HG02588 (cell line): ENCODE results near the gene FN3K.
"Not testable (repeated sequence)": the region's sequence is repeated elsewhere in the genome, so short reads cannot be mapped to it uniquely, and the experiment has no call there.

Experiments
- ATAC-seq: cut with Tn5 transposase; IDR thresholded peaks from one replicate; pipeline ENCODE4 v1.9.1; 2021; ENCODE audit warnings: mild to moderate bottlenecking, moderate library complexity; ENCODE audit not compliant: unreplicated experiment

The FN3K gene

GRCh38 chr17:82769041-82769440 is 33.6 kb downstream of the FN3K start:
- ATAC-seq = no peak

DNA sequence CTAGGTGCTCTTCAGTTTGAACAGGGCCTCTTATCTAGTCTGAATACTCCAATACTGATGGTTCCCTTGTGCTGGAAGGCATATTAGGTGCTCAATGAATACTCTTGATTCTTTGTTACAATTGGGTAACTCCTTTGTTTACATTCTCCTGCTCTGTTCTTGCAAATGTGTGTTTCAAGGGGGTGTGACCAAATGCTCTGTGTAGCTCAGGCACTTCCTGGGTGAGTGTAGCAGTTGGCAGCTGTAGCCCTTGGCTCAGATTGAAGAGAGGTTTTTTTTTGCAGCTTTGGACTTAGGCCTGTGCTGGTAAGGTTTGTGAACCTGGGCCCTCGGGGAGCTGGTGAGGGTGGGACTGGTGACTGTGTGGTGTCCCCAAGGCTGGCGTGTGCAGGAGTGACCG is 36.6 kb downstream of the FN3K start:
- no peak for ATAC-seq

DNA sequence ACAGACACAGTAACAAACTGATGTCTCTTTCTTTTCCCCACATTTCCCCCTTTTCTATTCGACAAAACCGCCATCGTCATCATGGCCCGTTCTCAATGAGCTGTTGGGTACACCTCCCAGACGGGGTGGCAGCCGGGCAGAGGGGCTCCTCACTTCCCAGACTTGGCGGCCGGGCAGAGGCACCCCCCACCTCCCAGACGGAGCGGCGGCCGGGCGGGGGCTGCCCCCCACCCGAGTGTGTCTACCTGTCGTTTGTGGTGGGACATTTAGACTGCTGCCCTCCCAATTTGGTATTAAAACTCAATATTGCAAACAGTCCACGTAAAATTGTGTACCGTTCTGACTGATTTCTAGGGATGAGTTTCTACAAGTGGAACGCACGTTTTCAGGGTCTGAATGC is 39.0 kb downstream of the FN3K start:
- ATAC-seq = not testable (repeated sequence)

GRCh38 chr17:82775001-82775823 is 39.8 kb downstream of the FN3K start:
- ATAC-seq = no peak

DNA sequence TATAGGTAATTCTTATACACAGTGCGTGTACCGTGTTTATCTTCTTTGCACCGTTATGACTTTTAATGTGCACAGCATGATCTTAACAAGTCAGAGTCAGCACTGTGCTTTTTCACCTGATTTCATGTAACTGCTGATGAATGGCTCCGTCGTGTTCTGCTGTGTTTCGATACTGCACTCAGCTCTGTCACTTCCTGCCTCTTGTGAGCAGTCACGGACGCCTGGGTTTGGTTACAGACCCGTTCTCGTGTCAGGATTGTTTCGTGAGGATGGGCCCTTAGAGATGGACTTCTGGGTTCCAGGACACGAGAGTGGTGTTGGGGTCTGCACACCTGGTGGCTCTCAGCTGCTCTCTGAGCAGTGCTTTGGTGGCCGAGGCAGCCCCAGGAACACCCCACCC is 41.0 kb downstream of the FN3K start:
- ATAC-seq = no peak

DNA sequence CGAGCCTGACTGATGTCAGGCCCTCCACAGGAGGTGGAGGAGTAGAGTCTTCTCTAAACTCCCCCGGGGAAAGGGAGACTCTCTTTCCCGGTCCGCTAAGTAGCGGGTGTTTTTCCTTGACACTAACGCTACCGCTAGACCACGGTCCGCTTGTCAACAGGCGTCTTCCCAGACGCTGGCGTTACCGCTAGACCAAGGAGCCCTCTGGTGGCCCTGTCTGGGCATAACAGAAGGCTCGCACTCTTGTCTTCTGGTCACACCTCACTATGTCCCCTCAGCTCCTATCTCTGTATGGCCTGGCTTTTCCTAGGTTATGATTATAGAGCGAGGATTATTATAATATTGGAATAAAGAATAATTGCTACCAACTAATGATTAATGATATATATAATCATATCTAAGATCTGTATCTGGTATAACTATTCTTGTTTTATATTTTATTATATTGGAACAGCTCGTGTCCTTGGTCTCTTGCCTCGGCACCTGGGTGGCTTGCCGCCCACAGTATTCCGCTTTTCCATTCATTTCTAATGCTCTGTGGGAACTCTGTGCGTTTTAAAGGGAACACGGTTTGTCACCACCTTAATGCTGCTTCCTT is 42.5 kb downstream of the FN3K start:
- ATAC-seq = not testable (repeated sequence)

- ATAC-seq = no peak
Measured at GRCh38 chr17:82779541-82779940, 44.1 kb downstream of the FN3K start.

GRCh38 chr17:82780195-82780594 is 44.8 kb downstream of the FN3K start:
- ATAC-seq = no peak

DNA sequence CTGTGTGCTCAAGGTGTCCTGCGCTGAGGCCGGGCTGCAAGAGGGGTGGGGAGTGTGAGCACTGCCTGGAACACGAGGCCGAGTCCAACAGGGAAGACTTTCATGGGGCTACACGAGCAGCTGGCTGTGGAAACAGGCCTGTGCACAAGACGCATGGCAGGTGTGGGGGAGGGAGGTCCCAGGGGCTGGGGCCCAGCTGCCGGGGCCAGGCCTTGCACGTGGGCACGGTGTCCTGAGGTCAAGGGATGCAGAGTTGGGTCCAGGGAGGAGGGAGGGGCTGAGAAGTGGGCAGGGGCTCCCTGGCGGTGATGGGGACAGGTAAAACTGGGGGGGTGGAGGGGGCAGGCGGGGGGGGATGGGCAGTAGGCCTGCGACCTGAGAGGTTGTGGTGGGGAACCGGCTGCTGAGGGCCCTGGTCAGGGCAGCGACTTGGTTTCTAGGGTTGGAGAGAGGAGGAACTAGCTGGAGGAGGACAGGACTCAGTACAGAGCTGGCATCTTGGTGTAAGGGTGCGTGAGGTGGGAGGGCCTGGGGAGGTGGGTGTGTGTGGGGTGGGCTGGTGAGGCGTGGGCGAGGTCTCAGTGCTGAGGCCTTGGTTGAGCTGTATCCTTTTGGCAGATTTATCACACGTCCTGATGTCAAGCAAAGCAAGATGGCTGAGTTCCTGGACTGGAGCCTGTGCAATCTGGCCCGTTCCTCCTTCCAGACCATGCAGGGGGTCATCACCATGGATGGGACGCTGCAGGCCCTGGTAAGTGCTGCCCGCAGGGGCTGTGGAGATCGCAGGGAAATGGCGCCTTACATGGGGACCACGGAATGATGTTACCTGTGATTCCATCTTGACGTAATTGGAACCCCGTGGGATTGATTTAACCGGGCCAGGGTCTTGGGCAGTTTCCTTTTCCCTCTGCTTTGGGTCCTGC is 45.8 kb downstream of the FN3K start:
- no peak for ATAC-seq

- ATAC-seq = no peak
Measured at GRCh38 chr17:82781894-82782274, 46.5 kb downstream of the FN3K start.

- ATAC-seq = no peak
Measured at GRCh38 chr17:82782657-82783207, 47.3 kb downstream of the FN3K start.

- ATAC-seq = no peak
Measured at GRCh38 chr17:82783498-82783897, 48.1 kb downstream of the FN3K start.

DNA sequence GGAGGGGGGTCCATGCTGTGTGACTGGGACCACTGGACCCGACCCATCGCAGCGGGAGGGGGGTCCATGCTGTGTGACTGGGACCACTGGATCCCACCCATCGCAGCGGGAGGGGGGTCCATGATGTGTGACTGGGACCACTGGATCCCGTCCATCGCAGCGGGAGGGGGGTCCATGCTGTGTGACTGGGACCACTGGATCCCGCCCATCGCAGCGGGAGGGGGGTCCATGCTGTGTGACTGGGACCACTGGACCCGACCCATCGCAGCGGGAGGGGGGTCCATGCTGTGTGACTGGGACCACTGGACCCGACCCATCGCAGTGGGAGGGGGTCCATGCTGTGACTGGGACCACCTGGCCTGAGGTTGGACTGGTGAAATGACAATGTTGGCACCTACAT is 50.2 kb downstream of the FN3K start:
- not testable (repeated sequence) for ATAC-seq

DNA sequence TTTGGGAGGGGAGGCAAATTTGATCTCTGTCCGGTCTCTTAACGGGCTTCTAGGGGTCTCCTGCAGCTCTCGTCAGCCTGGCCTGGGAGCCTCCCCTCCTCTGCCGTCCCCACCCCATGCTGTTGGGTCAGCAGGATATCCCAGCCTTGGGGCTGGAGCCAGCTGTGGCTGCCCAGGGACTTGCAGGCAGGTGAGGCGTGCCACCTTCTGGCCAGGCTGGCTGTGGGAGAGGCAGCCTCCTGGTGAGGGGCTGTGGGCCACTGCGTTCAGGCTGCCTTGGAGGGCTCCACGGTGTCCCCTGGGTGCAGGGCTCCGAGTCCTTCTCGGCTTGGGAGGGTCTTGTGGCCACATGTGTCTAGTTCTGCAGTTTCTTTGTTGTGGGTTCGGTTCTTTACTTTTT is 51.0 kb downstream of the FN3K start:
- no peak for ATAC-seq

GRCh38 chr17:82787081-82787848 is 51.9 kb downstream of the FN3K start:
- ATAC-seq = no peak

DNA sequence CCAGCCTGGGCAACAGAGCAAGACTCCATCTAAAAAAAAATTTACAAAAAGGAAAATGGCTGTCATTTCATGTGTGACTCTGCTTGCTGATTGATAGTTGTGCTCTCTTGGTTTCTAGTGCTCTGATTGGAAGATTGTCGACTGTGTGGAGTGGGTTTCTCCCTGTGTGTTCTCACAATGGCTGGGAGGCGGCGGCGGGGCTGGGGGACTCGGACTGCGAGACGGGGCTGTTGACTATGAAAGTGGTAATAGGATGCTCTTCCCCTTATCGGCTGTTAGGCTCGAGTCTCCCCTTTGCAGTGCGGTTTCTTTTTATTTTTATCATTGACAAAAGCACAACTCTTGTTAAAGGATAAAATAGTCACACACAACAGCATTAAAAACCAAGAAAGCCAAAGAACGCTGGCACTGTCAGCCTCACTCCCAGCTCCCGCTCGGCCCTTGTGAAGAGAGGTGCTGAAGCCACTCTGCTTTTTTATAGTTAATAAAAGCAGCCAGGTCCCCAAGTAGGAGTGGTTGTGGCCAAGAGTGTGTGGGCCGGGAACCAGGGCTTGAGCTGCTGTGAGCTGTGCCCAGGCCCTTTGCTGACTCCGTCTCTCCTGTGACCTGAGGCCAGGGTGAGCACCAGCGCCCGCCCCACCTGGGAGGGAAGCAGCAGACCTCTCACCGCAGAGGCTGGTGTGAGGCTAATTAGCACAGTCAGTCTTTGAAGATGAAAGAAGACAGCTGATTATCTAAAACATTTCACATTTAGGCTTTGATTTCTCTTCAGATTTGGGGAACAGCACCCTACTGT is 53.0 kb downstream of the FN3K start:
- no peak for ATAC-seq

DNA sequence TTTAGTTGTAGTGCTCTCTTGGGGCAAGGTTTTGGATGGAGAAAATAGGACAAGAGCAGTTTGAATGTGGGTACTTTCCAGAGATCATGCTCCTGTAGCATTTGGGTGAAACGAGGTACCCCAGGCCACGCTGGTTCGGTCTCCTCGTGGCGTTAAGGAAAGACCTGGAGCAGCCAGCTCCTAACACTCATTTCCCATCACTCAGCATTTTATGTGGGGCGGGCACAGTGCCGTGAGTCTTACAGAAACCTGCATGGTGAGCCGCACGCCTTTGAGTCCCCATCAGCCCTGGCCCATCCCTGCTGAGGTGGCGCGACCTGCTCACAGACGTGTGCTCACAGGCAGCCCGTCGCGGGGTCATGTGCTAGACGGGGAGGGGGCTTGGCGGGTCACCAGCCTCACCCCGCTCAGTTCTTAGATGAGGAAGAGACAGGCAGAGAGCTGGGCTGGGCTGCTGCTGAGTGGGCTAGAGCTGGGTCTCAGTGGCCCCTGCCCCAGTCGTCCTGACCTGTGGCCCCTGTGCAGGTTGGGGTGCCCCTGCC is 53.7 kb downstream of the FN3K start:
- no peak for ATAC-seq

GRCh38 chr17:82789806-82790205 is 54.4 kb downstream of the FN3K start:
- no peak for ATAC-seq

- ATAC-seq = no peak
Measured at GRCh38 chr17:82790391-82790790, 55.0 kb downstream of the FN3K start.
